GM18867 (cell line): Measurements from ENCODE around the gene AMFR.
A peak's percentile ranks its signal among the peaks of the same experiment; 100 is the strongest.

Experiments used
- ATAC-seq: cut with Tn5 transposase; IDR thresholded peaks from one replicate; pipeline ENCODE4 v1.9.1; 2021; ENCODE audit warnings: mild to moderate bottlenecking, moderate library complexity; ENCODE audit not compliant: unreplicated experiment

Gene AMFR

DNA sequence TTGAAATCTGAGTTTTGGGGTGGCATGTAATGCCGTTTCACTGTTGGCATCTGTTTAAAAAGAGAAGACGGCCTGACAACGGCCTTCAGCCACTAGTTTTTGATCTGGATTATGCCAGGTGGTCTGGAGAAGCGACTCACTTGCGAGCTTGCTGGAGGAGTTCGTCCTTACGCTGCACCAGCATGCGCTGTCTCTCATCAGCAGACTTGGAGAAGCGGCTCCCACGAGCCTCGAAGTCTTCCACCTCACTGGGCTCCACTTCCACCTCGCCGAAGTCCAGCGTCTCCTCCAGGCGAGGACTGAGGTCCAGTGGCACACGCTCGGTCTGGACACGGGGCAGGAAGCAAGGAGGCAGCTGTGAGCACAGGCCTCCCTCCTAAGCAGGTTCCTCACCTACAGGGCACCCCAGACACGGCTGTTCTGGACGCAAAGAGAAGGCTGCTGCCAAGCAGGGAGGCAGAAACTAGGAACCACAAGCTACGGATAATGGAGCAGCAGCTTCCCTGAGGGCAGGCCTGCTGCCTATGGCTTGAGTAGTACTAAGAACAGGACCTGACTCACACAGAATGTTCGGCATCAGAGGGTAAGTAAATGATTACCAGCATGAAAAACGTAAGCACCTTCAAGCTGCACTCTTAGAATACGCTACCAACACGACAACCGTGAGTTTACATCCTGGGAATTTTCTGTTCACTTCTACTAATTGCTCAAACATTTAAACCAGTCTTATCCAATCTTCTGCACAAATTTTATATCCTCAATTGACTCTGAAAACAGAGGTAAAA, 61.4 kb downstream of the AMFR start:
- ATAC-seq = no peak

DNA sequence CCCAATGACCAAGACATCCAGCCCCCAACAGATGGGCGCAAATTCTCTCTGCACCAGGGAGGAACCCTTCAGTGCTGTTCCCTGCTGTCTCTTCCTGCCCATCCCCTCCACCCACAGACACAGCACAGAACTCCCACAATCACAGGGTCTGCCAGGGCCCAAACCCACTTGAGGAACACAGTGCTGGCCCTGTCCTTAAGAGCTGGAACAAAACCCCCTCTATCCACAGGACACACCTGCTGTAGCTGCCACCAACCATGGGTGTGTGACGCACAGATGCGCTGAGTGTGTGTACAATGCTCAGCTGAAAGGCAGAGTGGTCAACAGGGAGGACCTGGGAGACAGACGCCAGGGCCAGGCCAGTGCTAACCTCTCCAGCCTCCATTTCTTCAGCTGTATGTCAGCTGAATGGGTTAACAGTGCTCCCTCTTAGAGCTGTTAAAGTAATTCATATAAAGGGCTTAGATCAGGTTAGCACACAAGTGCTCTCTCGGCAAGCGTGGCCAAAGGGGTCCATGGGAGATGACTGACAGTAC, 62.1 kb downstream of the AMFR start:
- no peak for ATAC-seq

DNA sequence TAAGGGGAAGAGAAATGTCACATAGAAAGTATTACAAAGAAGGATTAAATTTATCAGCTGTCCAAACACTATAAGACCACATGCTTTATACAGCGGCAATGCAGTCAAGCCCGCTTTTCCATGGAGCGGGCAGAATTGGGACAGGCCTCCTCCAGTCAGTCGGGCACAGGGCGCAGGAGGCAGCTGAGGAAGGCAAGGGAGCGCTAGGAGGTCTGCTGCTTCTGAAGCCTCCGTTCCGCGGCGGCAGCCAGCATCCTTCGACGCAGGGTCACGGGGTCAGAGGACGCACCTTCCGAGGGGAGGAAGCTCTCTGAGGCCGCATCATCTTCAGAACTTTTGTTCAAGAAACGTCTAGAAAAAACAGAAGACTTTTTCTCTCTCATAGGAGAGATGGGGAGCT, 62.6 kb downstream of the AMFR start:
- ATAC-seq = no peak

DNA sequence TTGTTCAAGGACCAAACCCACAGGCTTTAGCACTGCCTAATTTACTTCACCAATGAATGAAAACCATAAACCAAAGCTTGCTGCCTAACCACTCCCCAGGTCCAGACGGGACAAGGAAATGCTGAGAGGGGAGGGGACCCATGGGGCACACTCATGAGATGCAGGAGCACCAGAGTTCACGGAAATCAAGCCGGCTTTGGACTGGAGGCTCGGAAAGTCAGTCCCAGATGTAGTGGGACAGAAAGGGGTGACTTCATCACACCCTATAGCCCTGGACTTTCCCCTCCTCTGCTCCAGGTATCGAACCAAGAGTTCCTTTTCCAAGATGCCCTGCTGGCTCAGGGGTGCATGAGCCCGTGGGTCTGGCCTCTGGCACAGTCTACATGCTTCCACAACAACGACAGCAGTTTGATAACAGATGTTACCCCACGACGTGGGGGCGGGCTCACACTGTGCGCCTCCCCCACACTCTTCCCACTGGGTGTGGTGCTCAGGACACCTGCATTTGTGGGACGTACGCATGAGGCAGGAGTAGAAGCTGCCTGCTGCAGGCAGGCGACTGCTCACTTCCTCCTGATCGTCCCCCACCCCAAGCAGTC, 63.2 kb downstream of the AMFR start:
- no peak for ATAC-seq

GRCh38 chr16:56360117-56361008, 65.0 kb downstream of the AMFR start:
- no peak for ATAC-seq

DNA sequence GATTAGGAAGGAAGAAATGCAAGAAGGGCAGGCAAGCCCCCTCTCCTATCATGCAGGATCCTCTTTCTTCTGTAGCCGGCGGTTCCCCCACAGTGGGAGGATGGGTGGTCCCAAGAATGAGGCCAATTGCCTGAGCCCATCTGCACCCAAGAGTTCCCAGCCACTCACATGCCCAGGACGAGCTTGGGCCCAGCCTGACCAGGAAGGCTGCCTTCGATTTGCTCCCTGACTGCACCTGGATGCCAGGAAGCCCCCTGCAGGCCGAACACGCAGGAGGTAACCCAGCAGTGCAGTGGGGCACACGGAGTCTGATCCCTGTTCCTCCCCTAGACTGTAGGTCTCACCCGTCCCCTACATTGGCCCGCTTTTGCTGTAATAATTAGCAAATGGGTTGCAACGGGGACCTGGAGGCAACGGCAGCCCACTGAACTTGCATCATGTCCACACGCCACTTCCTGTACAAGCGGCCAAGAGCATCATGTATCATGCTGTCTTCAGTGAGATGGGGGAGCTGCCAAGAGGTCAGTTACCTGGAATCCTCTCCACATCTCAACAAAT, 67.5 kb downstream of the AMFR start:
- no peak for ATAC-seq

DNA sequence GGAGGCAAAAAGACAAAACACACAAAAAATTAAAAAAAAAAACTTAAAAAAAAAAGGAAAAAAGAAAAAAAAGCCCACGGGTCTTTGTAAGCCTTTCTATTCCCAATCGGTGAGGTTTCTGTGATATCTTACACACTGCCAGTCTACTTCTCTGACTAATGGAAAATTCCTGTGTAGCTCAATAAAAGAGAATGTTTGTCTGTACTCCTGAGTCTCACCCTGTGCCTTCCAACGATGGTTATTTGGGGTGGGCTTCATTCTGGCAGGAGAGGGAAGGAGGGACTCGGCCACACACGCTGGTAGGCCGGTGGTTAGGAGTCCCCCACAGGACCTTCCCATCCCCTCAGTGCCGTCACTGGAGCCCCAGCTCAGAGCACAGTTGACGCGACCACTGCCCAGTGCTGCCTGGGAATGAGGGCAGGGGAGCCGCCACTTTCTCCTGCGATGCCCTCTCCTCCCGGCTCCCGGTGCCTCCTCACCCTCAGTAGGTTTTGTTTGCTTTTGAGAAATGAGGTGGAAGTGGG, 68.0 kb downstream of the AMFR start:
- peak; percentile 11 for ATAC-seq

- peak; percentile 90 for ATAC-seq
Measured at GRCh38 chr16:56356276-56357240, 68.8 kb downstream of the AMFR start.

DNA sequence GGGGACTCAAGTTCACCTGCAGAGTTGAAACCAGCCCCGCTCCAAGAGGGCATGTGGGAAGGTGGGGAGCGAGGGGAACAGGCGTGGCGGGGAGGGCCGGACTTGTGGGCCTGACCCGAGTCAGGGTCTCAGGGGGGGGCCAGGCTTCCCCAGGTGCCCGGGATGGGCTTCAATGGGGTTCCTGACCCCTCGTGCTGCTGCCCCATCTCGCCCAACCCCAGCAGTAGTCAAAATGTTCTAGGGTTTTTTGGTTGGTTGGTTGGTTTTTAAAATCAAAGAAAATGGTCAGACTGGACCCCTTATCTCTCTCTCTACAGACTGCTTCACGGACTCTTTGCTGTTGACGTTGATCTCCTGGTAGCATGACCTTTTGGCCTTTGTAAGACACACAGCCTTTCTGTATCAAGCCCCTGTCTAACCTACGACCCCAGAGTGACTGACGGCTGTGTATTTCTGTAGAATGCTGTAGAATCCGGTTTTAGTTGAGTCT, 69.5 kb downstream of the AMFR start:
- ATAC-seq = no peak

GRCh38 chr16:56355221-56355620, 70.1 kb downstream of the AMFR start:
- ATAC-seq = no peak

DNA sequence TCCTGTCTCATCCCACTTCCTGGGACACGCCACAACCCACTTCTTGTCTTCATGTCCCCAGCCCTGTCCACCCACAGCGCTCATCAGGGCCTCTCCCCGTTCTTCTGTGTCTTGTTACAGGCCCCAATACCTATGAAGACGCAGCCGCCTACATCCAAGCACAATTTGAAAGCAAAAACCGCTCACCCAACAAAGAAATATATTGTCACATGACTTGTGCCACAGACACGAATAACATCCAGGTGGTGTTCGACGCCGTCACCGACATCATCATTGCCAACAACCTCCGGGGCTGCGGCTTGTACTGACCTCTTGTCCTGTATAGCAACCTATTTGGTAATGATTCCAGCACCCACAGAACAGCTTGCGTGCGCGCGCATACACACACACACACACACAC, 70.6 kb downstream of the AMFR start:
- no peak for ATAC-seq

GRCh38 chr16:56354016-56354415, 71.3 kb downstream of the AMFR start:
- ATAC-seq = no peak

DNA sequence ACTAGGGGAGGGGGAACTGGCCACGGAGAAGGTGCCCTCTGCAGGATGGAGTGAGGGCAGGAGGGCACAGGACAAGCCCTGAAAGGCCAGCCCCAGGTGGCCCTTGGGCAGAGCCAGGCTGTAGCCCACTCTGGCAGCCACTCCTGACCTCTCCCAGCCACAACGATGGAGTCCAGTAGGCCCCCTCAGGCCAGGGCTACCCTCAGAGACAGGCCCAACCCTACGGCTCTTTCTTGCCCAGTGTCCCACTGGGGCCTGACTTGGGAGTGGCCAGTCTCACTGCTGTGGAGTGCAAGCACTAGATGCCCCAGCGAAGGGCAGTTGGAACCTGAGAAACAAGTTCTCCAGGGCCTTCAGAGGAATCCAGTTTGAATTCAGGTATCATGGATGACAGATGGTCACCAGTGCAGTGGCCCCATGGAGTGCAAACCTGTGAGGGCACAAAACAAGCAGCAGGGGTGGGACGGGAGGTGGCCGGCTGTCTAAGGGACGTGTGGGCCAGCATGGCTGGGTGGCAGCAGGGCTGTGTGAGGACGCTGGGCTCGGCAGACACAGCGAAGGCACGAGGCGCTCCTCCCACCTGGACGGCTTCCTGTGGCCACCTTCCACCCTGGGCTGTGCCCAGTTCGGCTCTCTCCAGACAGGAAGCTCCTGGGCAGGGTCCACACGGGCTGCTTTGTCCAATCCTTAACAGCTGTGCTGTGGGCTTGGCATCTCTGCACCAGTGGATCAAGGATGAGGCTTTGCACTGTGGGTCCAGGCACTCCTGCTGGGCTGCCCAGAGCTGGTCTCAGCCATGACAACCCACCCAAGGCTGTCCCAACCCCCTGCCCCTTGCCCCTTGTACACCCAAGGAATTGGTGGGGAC, 72.1 kb downstream of the AMFR start:
- no peak for ATAC-seq

DNA sequence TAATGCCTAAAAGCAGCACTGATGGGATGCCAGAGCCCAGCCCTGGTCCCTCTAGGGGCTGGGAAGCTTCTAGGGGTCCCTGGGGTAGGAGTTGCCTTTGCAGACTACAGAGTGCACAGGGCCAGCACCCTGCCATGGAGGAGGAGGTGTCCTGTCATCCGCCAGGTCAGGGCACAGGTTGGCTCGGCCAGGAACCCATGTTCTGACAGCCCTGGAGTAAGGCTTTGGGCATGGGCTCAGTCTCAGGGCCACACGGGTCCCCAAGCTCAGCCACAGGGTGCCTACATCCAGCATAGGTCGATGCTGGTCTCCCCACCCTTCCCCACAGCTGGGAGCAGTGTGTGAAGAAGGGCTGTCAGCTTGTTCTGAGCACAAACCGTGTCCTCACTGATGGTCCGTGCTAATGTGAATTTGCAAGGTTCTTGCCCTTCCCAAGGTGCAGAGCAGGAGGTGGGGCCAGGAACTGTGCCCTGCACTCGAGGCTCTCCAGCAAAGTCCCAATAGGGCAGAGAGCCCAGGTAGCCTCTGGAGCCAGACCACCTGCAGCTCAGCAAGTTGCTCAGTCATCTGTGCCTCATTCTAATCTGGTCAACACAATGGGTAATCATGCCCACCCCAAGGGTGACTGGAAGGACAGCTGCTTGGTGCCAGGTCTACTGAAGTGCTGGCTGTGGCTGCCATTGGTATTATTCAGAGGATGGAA, 72.8 kb downstream of the AMFR start:
- no peak for ATAC-seq

DNA sequence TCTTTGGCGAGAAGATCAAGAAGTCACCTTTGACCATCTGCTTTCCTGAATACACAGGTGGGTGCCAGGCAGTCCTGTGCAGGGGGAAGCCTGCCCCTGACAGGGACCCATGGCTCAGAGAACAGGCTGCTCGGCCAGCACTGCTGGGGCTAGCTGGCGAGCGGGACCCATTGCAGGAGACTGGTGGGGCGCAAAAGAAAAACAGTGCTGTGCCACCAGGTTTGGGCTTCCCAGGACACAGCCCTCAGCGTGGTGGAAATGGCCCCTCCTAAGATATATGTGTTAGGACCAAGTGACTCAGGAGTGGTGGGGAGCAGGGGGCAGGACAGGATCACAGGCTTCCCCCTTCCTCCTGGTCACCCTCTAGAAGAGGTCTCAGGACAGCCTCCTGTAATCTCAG, 73.9 kb downstream of the AMFR start:
- ATAC-seq = no peak

GRCh38 chr16:56350491-56351405, 74.6 kb downstream of the AMFR start:
- ATAC-seq = no peak

GRCh38 chr16:56349711-56350161, 75.6 kb downstream of the AMFR start:
- ATAC-seq = no peak
